Stimulated activated CD4-positive, alpha-beta T cell treated with anti-CD3 and anti-CD28 coated beads, Interleukin-15, amount 100 ng/mL, for 48 hours (primary cell): Measurements from ENCODE around the gene DISP2.

Experiments
- DNase-seq, 2 donors: peaks; one replicate each; pipeline ENCODE4 v3.0.0-alpha.2; 2020; ENCODE audit warnings: low read depth in 2 of 2

Gene DISP2

DNA sequence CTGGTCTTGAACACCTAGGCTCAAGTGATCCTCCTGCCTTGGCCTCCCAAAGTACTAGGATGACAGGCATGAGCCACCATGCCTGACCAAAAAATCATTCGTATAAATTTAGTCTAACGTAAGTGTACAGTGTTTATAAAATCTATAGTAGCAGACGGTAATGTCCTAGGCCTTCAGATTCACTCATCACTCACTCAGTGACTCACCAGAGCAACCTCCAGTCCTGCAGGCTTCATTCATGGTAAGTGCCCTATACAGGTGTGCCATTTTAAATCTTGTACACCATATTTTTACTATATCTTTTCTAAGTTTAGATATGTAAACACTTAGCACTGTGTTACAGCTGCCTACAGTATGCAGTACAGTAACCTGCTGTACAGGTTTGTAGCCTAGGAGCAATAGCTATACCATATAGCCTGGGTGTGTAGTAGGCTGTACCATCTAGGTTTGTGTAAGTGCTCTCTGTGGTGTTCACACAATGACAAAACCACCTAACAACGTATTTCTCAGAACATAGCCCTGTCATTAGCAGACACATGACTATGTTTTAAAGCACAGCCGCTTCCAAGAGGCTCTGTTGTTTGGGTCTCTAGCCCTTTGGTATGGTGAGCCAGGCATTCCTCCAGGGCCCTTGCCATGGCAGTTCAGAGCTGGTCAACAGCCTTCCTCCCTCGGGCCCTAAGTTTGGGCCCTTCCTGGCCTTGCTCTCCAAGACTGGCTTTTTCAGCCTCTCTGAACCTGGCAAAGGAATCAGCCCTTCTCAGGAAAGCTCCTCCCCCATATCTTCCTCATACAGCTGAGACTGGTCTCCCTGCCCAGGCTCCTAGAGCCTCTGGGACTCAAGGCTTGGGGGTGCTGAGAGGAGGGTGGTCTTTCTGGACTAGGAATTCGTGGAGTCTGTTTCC, 15.4 kb upstream of the DISP2 start:
- no peak for DNase-seq

DNA sequence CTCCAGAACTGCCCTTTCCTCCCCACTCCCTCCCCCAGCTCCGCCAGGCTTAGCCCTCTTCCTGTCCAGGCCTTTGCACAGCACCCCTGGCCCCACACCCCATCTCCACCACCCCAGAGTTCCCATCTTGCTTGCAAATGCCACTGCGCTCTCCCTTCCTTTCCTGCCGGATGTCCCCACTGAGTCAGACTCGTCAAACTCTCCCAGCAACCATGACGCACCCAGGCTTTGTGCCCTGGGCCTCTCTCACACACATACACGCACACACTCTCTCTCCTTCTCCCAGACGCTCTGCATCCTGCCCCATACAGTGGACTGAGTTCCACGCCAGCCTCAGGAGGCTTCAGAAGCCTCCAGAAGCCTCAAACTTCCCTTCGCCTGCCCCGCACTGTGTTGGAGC, 14.5 kb upstream of the DISP2 start:
- no peak for DNase-seq

DNA sequence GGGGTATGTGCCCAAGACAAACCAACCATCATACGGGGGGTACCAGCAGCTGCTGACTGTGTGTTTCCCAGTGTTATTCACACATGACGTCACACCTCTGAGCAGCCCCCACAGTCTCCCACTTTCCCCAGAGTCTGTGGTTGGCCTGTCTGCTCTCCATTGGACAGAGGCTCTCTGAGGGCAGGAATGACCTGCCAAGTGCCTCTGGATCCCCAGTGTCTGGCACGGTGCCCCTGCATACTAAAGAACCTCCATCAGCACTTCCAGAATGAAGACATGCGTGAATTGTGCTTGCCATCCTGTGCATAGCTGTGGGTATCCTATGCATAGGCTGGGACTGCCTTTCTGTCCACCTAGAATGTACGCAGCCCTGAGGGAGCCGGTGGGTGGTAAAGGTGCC, 13.8 kb upstream of the DISP2 start:
- DNase-seq = no peak

DNA sequence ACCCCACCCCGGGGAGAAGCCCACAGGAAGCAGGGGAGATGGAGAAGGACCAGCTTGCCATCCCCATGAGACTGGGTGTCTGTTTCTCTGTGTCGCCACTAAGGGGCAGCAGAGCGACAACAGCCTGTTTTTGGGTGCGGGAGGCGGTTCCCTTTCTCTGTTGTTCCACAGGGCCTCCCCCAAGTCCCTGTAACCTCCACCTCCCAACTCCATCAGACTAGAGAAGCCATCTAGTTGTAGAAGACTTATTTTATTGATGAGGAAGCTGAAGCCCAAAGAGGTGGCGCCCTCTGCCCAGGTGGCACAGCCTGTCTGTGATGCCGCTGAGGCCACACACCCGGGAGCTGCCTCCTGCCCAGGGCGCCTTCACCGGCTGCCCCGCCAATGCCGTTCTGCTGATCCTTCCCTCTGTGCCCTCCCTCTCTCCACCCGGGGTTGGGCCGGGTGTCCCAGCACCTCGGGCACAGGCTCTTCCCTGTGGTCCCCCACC, 13.3 kb upstream of the DISP2 start:
- peak in 1 of 2 donors; percentile 53 for DNase-seq

DNA sequence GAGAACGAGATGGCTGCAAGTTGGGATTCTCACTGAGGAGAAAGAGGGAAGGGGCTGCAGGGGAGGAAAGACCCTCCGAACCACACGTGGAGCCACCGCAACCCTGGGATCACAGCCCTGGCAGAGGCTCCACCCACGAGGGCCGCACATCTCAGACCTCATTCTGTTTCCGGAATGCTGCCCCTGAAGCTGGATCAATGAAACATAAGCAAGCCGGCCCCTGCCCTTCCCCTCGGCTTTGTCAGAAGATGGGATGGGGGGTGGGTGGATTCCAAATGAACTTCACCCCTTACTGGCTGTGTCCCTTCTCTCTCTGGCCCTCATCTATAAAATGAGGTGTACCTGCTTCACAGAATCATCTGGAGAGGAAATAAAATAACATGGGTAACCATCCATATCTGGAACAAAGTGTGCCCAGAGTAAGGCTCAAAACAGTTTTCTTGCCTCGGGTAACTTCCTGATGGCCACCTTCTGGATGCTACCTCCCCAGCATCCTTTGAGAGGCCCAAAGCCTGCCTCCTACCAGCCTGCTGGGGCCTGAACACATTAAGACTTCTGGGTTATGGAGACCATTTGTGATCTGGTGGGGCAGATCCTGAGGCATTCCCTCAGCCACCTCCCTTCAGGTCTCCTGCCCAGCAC, 12.7 kb upstream of the DISP2 start:
- DNase-seq = no peak

DNA sequence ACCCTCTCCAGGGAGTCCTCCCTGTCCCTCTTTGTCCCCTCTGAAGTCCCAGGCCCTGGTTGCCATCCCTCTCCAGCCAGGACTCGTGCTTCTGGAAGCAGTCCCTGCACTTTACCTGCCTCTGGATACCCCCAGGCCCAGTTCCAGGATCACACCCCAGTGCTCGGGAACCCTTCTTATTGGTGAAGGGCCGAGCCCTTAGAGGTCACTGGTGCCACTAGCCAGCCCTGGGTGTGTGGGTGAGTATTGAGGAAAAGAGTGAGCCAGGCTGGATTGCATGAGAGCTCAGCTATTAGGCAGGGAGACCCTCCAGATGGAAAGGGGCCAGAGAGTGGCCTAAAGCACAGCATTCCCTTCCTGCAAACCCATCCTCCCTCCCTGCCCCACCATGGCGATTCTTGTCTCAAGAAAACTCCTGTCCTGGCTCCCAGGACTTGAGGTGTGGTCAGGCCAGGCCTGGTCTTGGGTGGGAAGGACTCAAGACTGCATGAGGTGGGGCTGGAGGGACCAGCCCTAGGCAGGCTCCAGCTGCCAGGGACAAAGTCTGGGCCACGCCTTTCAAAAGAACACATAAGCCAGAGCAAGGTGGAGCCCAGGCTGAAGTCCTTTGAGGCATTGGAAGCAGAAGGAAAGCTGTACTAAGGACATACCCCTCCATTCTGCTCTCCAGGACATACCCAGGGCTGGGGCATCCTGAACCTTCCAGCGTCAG, 12.0 kb upstream of the DISP2 start:
- DNase-seq = no peak

DNA sequence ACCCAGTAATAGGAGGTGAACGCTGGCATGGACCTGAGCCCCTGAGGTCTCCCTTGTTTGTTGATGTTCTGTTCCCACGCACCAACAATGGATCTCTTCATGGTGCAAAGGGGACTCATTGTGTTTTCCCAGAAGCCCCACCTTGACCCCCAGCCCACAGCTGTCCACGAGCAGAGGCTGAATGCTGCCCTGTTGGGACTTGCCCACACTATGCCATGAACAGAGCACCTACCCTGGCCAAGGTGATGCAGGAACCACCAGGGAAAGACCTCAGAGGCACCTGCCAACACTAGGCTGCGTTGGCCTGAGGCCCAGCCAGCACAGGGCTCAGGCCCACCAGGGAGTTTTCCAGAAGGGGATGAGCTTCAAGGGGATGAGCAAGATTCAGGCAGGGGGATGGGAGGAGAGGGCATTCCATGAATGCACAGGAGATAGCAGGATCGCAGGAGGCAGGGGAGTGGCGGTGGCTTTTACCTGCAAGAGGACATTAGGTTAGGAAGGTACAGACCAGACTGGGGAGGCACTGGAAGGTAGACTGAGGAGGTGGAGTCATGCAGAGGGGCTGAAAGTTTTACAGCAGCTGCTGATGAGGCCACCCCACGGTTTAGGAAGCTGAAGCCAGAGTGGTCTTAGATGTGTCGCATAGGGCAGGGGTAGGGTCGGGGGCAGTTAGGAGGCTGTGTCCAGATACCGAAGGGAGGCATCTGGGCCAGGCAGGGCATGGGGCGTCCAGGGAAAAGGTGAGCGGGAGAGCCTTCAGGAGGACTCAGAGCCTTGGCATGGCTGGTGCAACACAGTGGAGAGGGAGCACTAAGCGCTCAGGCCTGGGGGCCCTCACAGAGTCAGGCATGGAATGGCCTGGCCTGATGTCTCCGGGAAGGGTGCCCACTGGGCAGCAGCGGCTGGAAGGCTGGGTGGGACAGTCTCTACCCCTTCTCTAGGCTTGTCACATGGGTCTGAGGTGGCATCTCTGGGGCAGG, 11.2 kb upstream of the DISP2 start:
- DNase-seq = no peak

DNA sequence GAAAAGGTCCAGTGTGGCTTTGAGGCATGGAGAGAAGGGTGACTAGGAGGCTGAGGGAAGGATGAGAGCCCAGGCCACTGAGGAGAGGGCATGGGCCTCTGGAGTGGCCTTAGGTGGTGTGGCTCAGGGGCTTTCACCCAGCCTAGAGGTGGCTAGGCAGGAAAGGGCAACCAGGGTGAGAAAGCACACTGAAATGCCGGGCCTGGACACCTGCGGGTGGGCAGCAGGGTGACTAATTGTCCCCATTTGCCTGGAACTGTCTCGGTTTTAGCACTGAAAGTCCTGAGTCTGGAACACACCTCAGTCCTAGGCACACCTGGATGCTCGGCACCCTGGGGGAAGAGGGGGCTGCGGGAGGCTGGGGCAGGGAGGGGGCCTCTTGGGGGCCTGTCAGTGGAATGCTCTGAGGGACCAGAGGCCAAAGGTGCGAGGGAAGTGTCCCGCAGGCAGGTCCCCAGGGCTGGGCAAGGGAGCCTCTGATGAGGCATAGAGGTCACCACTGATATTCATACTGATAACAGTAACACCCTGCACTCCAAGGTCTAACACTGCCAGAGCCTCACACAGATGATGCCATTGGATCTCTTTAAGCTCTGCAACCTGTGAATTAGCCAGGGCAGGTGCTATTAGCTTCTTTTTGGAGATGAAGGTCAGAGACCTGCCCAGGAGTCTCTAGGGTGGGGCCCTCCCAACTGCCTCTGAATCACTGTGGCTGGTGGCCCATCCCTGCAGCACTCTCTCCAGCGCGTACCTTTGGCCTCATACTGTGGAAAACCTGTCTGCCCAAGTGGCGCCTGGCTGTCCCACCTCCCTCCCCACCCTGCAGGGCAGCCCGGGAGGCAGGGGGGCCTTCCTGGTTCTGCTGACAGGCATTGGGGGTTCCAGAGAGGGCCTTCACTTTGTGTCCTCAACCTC, 10.2 kb upstream of the DISP2 start:
- no peak for DNase-seq

DNA sequence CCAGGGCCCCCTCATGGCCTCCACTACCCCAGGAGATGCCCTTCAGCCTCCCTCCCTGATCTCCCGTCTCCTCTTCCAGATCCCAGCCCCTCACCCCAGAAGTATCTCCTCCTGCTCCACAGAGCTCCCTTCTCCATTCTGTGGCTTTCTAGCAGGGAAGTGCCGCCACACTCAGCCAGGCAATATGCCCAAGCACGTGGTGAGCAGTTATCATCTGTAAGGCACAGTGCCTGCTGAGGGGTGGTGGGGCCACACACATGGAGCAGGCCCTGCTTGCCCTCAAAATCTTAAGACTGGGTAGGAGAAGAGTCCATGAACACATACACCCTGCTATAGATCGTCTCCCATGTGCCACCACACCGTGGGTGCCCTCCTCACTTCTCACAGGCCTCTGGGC, 9.5 kb upstream of the DISP2 start:
- DNase-seq = no peak

DNA sequence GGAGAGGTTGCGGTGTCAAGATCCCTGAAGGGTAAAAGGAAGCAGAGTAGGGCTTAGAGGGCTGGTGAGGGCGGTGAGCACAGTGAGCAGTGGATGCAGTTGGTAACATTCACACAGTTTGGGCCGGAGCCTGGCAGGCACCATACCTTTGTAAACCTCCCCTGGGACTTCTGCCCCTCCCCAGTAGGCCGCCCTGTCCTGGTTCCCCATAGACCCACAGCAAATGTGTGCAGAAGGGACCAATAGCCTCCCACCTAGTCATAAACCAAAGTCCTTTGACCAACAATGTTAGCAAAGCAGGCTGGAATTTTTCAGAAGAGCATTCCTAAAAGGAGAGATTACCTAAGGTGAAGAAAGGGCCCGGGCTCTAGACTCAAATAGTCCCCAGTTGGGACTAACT, 8.9 kb upstream of the DISP2 start:
- no peak for DNase-seq

DNA sequence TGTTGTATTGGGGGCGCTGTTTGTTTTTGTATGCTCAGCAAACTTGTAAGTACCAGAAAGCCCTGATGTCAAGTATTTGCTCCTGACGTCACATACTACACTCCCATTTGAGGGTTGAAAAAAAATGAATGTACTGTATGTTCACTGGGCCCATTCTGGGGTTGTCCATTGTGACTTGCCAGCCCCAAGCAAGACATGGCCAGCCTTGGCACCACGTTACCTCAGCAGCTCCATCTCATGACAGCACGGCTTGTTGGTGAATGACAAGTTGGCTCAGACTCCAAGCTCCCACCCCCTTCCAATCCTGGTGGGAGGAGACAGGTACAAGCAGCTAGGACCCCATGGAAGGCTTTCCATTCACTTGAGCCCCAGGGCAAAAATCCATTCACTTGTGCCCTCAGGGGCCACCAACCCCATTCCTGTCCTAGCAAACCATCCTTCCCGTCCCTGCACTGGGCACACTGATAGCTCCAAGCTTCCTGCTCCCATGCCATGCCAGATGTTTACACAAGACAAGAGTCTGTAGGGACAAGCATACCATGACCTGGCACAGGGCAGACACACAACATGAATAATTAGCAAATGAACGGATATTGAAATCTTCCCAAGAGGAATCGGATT, 5.6 kb upstream of the DISP2 start:
- DNase-seq = no peak

DNA sequence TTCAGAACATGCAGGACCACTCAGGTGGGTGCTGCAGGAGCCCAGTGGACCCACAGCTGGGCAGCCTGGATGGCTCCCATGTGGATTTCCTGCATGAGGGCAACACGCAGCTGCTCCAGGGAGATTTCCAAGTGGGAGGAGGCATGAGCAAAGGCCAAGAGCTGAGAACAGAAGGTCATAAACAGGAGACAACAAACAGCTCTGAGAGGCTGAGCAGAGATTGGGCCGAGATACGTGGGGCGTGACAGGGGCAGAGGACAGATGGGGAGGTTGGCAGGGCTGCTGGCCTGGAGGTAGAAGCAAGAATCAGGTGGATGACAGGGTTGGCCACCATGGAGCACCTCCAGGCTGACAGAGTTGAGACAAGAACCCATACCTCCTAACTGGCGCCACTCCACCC, 4.3 kb upstream of the DISP2 start:
- DNase-seq = no peak

DNA sequence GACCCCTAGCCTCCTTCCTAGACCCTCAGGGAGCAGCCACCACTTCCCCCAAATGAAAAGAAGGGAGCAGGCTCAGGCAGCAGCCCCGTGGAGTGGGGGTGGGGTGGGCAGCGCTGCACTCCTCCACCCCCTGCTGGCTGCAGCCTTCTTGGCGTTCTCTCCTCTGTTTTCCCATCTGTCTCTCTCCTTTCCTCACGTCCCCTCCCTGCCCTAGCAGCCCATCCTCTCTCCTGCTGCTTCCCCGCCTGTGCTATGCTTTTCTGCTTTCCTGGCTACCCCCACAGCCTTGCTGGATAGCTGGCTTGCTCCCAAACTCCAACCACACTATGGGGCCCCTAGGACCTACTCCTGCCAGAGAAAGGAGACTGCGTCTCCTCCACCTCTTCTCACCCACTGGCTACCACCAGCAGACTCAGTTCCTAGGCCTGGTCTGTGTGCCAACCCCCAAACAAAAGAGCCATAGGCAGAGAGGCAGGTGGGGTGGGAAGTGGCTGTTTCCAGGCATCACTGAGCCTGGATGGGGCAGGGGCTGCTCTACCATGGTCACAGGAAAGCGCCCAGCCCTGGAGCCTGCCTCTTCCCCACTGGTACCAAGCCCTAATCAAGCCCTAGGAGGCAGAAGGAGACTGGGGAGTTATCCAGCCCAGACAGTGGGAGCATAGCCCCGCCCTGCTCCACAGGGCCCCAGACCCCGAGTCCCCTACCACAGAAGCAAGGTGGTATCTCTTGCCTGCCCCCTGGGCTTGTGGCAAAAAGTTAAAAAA, 3.4 kb upstream of the DISP2 start:
- no peak for DNase-seq

DNA sequence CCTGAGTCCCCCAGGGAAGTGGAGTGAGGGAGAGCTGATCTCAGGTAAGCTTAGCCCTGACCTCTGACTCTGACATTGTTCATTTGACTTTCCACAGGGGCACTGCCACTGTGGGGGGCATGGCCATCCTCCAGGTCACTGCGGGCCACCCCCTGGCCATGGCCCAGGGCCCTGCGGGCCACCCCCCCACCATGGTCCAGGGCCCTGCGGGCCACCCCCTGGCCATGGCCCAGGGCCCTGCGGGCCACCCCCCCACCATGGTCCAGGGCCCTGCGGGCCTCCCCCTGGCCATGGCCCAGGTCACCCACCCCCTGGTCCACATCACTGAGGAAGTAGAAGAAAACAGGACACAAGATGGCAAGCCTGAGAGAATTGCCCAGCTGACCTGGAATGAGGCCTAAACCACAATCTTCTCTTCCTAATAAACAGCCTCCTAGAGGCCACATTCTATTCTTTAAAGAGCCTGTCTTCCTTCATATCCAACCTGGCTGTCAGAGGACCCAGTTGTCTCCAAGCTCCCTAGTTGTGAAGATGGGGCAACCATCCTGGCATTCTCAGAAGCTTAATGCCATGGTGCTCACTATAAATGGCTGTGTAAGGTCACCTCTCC, 1.9 kb upstream of the DISP2 start:
- no peak for DNase-seq

DNA sequence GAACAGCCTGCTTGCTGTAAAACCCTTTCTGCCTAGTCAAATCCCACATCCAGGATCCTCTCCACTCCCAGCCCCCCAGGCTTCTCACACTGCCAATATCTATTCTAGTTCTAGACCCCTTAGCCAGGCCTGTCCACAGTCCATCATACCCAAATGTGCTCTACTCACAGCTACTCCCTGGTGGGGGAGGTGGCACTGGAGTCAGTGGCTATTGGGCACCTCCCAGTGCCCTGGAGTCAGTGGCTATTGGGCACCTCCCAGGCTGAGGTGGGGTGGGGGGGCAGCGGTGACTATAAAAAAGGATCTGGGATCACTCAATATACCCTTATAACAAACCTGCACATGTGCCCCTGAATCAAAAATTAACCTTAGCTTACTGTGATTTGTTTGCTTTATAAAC, 773 bp upstream of the DISP2 start:
- DNase-seq = no peak

DNA sequence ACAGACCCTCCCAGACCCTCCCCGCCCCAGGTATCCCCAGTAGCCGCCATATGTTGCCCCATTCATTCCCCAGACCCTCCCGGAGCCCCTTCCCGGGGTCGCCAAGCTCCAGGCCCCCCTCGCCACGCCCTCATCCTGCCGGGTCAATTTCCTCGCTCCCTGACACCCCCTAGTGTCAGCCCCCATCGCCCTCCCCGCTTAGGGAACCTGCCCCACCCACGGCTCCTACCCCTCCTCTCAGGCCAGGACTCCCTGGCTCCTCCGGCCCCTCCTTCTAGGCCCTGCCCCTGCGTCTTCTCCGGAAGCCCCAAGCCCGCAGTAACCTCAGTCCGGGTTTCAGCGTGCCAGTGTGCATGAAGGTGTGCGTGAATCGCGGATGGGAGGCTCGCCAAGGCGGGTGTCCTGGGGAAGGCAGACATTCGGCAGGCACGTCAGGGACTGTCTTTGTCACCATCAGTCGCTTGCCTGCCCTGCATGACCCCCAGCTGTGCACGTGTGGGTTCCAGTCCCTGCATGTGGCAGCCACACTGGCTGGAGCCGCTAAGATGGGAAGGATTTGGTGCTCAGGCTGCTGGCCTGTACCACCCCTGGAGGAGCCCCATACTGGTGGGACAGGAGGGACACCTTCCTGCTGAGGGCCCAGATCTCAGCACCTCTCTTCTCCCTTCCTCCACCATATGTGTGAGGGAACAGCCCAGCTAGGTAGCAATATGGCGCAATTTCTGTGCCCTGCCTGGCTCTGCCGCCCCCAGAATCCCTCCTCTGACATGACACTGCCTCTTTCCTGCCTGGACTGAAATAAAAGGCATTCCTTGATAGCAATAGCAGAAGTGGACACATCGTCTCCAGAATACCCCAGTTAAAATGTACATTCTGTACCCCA, 693 bp downstream of the DISP2 start:
- DNase-seq = no peak

DNA sequence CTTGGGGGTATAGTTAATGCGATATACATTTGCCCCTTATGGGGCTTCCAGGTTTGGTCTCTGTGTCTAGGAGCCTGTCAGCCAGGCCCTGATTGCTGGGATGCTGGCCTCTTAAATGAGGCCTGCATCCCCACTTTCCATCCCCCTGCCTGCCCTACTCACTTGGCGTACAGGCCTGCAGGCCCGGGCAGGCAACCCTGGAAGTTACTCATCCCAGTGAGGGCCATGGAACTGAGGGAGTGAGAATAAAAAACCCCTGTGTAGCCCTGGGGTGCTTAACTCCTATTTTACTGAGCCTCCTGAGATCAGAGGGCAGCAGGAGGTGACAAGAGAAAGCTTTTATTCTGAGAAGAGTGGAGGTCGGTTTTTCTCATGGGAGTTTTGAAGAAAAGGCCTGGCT, 2.0 kb downstream of the DISP2 start:
- DNase-seq = no peak

DNA sequence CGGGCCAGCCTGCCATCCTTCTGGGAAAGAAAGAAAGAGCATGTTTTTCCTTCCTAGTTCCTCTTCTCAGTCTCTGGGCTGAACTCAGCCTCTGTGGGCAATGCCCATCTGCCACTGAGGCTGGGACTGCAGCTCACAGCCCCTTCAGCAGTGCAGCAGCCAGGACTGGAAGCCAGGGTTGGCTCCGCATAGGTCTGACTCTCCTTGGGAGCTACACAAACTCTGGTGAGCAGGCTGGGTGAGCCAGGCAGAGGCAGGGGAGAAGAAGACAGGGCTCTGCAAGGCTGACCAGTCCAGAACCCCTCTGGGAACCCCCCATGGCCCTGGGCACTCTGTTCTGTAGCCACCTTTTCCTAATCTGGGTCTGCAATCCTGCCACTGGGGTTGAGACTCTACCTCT, 3.6 kb downstream of the DISP2 start:
- no peak for DNase-seq
